ENCODE data around the gene TNNT3.

The TNNT3 gene

GRCh38 chr11:1916132-1916985, 3.1 kb upstream of the TNNT3 start:
- Histone ChIP-seq H3K27ac (replicated peaks) (no peak overlapping the region), H3K27me3 (ENCODE audit: insufficient read depth, poor library complexity, severe bottlenecking) (no peaks in the 10 kb centered on the region), H3K4me3 (replicated peaks; ENCODE audit: insufficient read depth, low read length) (no peak overlapping the region)
- DNase-seq (ENCODE audit: low read depth in 1 of 2, low spot score in 1 of 2) = no peak
- no peak for TF ChIP-seq SPI1 (IDR thresholded peaks at IDR 0.05; ENCODE audit: borderline replicate concordance, low read depth)
- TF ChIP-seq, protein P1, sequence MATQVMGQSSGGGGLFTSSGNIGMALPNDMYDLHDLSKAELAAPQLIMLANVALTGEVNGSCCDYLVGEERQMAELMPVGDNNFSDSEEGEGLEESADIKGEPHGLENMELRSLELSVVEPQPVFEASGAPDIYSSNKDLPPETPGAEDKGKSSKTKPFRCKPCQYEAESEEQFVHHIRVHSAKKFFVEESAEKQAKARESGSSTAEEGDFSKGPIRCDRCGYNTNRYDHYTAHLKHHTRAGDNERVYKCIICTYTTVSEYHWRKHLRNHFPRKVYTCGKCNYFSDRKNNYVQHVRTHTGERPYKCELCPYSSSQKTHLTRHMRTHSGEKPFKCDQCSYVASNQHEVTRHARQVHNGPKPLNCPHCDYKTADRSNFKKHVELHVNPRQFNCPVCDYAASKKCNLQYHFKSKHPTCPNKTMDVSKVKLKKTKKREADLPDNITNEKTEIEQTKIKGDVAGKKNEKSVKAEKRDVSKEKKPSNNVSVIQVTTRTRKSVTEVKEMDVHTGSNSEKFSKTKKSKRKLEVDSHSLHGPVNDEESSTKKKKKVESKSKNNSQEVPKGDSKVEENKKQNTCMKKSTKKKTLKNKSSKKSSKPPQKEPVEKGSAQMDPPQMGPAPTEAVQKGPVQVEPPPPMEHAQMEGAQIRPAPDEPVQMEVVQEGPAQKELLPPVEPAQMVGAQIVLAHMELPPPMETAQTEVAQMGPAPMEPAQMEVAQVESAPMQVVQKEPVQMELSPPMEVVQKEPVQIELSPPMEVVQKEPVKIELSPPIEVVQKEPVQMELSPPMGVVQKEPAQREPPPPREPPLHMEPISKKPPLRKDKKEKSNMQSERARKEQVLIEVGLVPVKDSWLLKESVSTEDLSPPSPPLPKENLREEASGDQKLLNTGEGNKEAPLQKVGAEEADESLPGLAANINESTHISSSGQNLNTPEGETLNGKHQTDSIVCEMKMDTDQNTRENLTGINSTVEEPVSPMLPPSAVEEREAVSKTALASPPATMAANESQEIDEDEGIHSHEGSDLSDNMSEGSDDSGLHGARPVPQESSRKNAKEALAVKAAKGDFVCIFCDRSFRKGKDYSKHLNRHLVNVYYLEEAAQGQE (IDR thresholded peaks at IDR 0.05; ENCODE audit: insufficient replicate concordance, low read depth) = no peak
- TF ChIP-seq, protein P2, sequence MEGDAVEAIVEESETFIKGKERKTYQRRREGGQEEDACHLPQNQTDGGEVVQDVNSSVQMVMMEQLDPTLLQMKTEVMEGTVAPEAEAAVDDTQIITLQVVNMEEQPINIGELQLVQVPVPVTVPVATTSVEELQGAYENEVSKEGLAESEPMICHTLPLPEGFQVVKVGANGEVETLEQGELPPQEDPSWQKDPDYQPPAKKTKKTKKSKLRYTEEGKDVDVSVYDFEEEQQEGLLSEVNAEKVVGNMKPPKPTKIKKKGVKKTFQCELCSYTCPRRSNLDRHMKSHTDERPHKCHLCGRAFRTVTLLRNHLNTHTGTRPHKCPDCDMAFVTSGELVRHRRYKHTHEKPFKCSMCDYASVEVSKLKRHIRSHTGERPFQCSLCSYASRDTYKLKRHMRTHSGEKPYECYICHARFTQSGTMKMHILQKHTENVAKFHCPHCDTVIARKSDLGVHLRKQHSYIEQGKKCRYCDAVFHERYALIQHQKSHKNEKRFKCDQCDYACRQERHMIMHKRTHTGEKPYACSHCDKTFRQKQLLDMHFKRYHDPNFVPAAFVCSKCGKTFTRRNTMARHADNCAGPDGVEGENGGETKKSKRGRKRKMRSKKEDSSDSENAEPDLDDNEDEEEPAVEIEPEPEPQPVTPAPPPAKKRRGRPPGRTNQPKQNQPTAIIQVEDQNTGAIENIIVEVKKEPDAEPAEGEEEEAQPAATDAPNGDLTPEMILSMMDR (IDR thresholded peaks at IDR 0.05; ENCODE audit: insufficient read depth, low read length) = no peak
- no peak for TF ChIP-seq GABPA (IDR thresholded peaks at IDR 0.05; ENCODE audit: low read depth)
- TF ChIP-seq POLR2AphosphoS5 (IDR thresholded peaks at IDR 0.05; ENCODE audit: low read depth) = no peak

DNA sequence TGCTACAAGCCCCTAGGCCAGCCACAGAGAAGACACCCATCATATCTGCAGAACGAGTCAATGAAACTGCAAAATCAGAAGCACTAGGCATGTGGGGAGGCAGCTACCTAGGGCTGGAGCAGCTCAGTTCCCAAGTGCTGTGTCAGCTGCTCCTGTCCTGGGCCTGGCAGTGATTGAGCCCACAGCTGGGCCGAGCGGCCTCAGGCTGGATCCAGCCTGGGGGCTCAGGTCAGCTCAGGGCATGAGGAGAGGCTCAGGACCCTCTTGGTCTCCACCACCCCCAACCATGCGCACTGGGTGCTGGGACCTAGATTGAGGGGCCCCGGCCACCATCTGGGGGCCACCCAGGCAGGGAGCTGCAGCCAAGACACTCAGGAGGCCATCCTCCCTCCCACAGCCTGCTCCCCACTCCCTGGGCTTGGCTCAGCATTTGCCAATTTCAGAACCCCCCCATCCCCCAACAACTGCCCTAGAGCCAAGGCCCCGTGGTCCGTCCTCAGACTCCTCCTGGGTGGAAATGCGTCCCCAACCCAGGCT, 2.4 kb upstream of the TNNT3 start:
- H3K4me3 ChIP-seq (replicated peaks; ENCODE audit: insufficient read depth, low read length) = no peak overlapping the region
- TF ChIP-seq, protein P1 (IDR thresholded peaks at IDR 0.05; ENCODE audit: insufficient replicate concordance, low read depth) = no peak
- TF ChIP-seq GABPA (IDR thresholded peaks at IDR 0.05; ENCODE audit: low read depth) (no peak), POLR2AphosphoS5 (IDR thresholded peaks at IDR 0.05; ENCODE audit: low read depth) (no peak), SPI1 (IDR thresholded peaks at IDR 0.05; ENCODE audit: borderline replicate concordance, low read depth) (no peak)
- TF ChIP-seq, protein P2 (IDR thresholded peaks at IDR 0.05; ENCODE audit: insufficient read depth, low read length) = no peak
- H3K27ac ChIP-seq (replicated peaks) = no peak overlapping the region
- H3K27me3 ChIP-seq (ENCODE audit: insufficient read depth, poor library complexity, severe bottlenecking) = no peaks in the 10 kb centered on the region
- no peak for DNase-seq (ENCODE audit: low read depth in 1 of 2, low spot score in 1 of 2)

DNA sequence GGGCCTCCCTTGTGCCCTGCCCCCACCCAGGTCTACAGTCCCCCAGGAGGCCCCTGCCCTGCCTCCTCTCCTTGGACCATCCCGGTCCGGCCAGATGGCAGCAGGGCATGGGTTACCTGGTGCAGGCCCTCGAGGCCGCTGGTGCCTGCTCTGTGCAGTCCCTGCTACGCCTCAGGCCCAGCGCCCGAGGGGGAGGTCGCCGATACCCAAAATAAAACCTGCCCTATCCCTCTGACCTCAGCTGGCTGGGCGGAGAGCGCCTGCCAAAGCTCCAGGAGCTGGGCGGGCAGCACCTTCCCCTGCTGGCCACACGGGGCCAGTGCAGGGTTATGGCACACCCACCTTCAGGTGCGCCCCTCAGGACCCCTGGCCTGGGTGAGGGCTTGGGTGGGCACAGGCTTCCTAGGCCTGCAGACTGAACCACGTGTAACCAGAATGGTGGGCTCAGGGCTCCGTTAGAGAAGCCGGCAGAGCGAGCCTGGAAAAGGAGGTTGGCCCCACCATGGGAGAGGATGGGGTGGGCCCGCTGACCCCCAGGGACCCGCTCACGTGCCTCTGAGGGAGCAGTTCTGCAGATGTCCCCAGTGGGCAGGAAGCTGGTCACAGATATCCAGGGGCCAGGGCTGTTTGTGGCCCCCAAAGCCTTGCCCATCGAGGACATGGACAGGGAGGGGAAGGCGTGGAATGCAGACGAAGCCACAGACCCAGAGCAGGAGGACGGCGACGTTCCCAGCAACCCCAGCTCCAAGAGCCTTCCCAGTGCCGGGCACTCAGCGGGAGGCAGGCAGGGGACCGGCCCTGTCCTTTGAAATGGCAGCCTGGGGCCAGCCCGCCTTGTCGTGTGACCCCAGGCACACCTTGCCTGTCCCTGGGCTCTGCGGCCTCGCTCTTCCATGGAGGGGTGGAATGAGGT, 1.7 kb upstream of the TNNT3 start:
- no peak for TF ChIP-seq POLR2AphosphoS5 (IDR thresholded peaks at IDR 0.05; ENCODE audit: low read depth)
- TF ChIP-seq, protein P2 (IDR thresholded peaks at IDR 0.05; ENCODE audit: insufficient read depth, low read length) = peak; percentile 47
- Histone ChIP-seq H3K27ac (replicated peaks) (no peak overlapping the region), H3K27me3 (ENCODE audit: insufficient read depth, poor library complexity, severe bottlenecking) (no peaks in the 10 kb centered on the region), H3K4me3 (replicated peaks; ENCODE audit: insufficient read depth, low read length) (no peak overlapping the region)
- DNase-seq (ENCODE audit: low read depth in 1 of 2, low spot score in 1 of 2) = no peak
